Neuronal stem cell (in vitro differentiated cells): ENCODE results near the gene SULF2.

Experiments
- DNase-seq: peaks from one replicate; pipeline ENCODE4 v3.0.0-alpha.2; 2013; ENCODE audit warnings: low spot score
- H2AFZ ChIP-seq: one replicate; pipeline ENCODE4 v1.6.1; 2013; ENCODE audit warnings: mild to moderate bottlenecking, low read length, inconsistent platforms
- H2AK5ac ChIP-seq: 2 replicates; pipeline ENCODE4 v1.6.1; 2013; ENCODE audit warnings: low read depth, mild to moderate bottlenecking, inconsistent platforms, low read length, moderate library complexity, mixed read lengths
- H2BK120ac ChIP-seq: 2 replicates; pipeline ENCODE4 v1.6.1; 2013; ENCODE audit warnings: low read depth, mild to moderate bottlenecking, inconsistent platforms, low read length, moderate library complexity, mixed read lengths
- H2BK12ac ChIP-seq: one replicate; pipeline ENCODE4 v1.6.1; 2013; ENCODE audit warnings: low read length, inconsistent platforms
- H2BK15ac ChIP-seq: 2 replicates; pipeline ENCODE4 v1.6.1; 2013; ENCODE audit warnings: mild to moderate bottlenecking, low read length, inconsistent platforms, mixed read lengths
- H2BK5ac ChIP-seq: one replicate; pipeline ENCODE4 v1.6.1; 2013; ENCODE audit warnings: inconsistent platforms, mild to moderate bottlenecking, low read length, moderate library complexity
- H3K14ac ChIP-seq: one replicate; pipeline ENCODE4 v1.6.1; 2013; ENCODE audit warnings: low read length, inconsistent platforms
- H3K18ac ChIP-seq: 2 replicates; pipeline ENCODE4 v1.6.1; 2013; ENCODE audit warnings: low read length, inconsistent platforms
- H3K23ac ChIP-seq: 2 replicates; pipeline ENCODE4 v1.6.1; 2013; ENCODE audit warnings: low read depth, mild to moderate bottlenecking, mixed read lengths, low read length, inconsistent platforms; ENCODE audit not compliant: poor library complexity
- H3K27ac ChIP-seq: replicated peaks from 3 replicates; pipeline ENCODE4 v1.5.1; 2013; ENCODE audit warnings: low read length, inconsistent platforms
- H3K27me3 ChIP-seq, 3 experiments: 2 replicates each; pipeline ENCODE4 v1.6.1; 2013; ENCODE audit warnings: low read length in 3 of 3, mild to moderate bottlenecking in 2 of 3, inconsistent platforms in 1 of 3, low read depth in 1 of 3, mixed read lengths in 1 of 3, moderate library complexity in 1 of 3; ENCODE audit not compliant: control insufficient read depth in 3 of 3, insufficient read depth in 3 of 3
- H3K36me3 ChIP-seq, 2 donors: replicated peaks in 1 of 2; 2 replicates each; pipeline ENCODE4 v1.6.1; 2013; ENCODE audit warnings: low read length in 2 of 2; ENCODE audit not compliant: control insufficient read depth in 2 of 2, insufficient read depth in 2 of 2
- H3K4ac ChIP-seq: 2 replicates; pipeline ENCODE4 v1.6.1; 2013; ENCODE audit warnings: inconsistent platforms, mild to moderate bottlenecking, low read length, moderate library complexity
- H3K4me1 ChIP-seq, 2 donors: 1 replicate in 1 of 2; 2 replicates in 1 of 2; pipeline ENCODE4 v1.6.1; 2013; ENCODE audit warnings: low read length in 2 of 2, low read depth in 1 of 2; ENCODE audit not compliant: control insufficient read depth in 2 of 2, insufficient read depth in 1 of 2
- H3K4me2 ChIP-seq: one replicate; pipeline ENCODE4 v1.6.1; 2013; ENCODE audit warnings: mild to moderate bottlenecking, low read length, inconsistent platforms; ENCODE audit not compliant: insufficient read depth, poor library complexity, severe bottlenecking
- H3K4me3 ChIP-seq, 2 donors: 2 replicates each; pipeline ENCODE4 v1.5.1; 2013; ENCODE audit warnings: low read length in 2 of 2, mild to moderate bottlenecking in 2 of 2, inconsistent platforms in 1 of 2, moderate library complexity in 1 of 2
- H3K79me1 ChIP-seq: one replicate; pipeline ENCODE4 v1.6.1; 2013; ENCODE audit warnings: low read depth, mild to moderate bottlenecking, inconsistent platforms, low read length, moderate library complexity
- H3K9ac ChIP-seq: one replicate; pipeline ENCODE4 v1.6.1; 2013; ENCODE audit warnings: mild to moderate bottlenecking, low read depth, low read length, inconsistent platforms; ENCODE audit not compliant: poor library complexity
- H3K9me3 ChIP-seq, 2 donors: replicated peaks in 1 of 2; 2 replicates each; pipeline versions ENCODE3 to v1.6.1; 2013; ENCODE audit warnings: low read length in 2 of 2, mild to moderate bottlenecking in 2 of 2, inconsistent platforms in 1 of 2, low read depth in 1 of 2, mixed read lengths in 1 of 2, moderate library complexity in 1 of 2; ENCODE audit not compliant: control insufficient read depth in 2 of 2, insufficient read depth in 1 of 2
- H4K8ac ChIP-seq: one replicate; pipeline ENCODE4 v1.6.1; 2013; ENCODE audit warnings: low read depth, mild to moderate bottlenecking, inconsistent platforms, low read length, moderate library complexity
- H4K91ac ChIP-seq: one replicate; pipeline ENCODE4 v1.6.1; 2013; ENCODE audit warnings: low read length, low read depth, mild to moderate bottlenecking, inconsistent platforms; ENCODE audit not compliant: poor library complexity
- WGBS, 2 donors: extraction: QIAGEN DNeasy Blood & Tissue Kit; methylation state at CpG; one replicate each; pipeline ENCODE4 v1.1.7; 2013; ENCODE audit warnings: missing lambda C conversion rate in 2 of 2, mixed read lengths in 1 of 2; ENCODE audit not compliant: insufficient read length in 2 of 2, insufficient replicate concordance in 1 of 2; ENCODE audit errors: extremely low coverage in 2 of 2; 5-methylcytosine and 5-hydroxymethylcytosine counted together

The SULF2 gene

GRCh38 chr20:47727170-47727880 lies 58.0 kb downstream of the SULF2 start:
- peaks cover 0 to 2% (median 0%) of the 10 kb centered on the region in 3 experiments for H3K27me3 ChIP-seq
- no peak overlapping the region for H3K4ac ChIP-seq
- H4K91ac ChIP-seq: no peak overlapping the region
- no peak overlapping the region for H3K27ac ChIP-seq
- no peak overlapping the region for H3K4me3 ChIP-seq
- H3K23ac ChIP-seq: no peak overlapping the region
- no peak overlapping the region for H2AFZ ChIP-seq
- no CpG with 5 or more reads among the region's 18 CpGs for WGBS, 2 donors
- no peak for DNase-seq
- H3K36me3 ChIP-seq: peaks cover 7 to 8% of the 10 kb centered on the region in 2 donors
- peak overlapping the region; percentile 20 for H2BK5ac ChIP-seq
- H3K79me1 ChIP-seq: no peaks in the 10 kb centered on the region
- H4K8ac ChIP-seq: no peak overlapping the region
- peak overlapping the region; percentile 87 for H3K18ac ChIP-seq
- no peak overlapping the region for H3K4me2 ChIP-seq
- H2BK12ac ChIP-seq: no peak overlapping the region
- H3K9ac ChIP-seq: no peak overlapping the region
- H3K14ac ChIP-seq: no peak overlapping the region
- H3K4me1 ChIP-seq: peaks cover 16 to 22% of the 10 kb centered on the region in 2 donors
- peak overlapping the region; percentile 41 for H2AK5ac ChIP-seq
- H2BK120ac ChIP-seq: no peak overlapping the region
- peaks cover 0 to 9% of the 10 kb centered on the region in 2 donors for H3K9me3 ChIP-seq
- no peak overlapping the region for H2BK15ac ChIP-seq

- Histone ChIP-seq H2BK120ac (no peak overlapping the region), H3K9me3 (peaks cover 0 to 9% of the 10 kb centered on the region in 2 donors), H3K27ac (no peak overlapping the region), H3K18ac (peak overlapping the region; percentile 52), H3K4me1 (peaks cover 16 to 22% of the 10 kb centered on the region in 2 donors), H2BK5ac (no peak overlapping the region), H3K4me2 (no peak overlapping the region), H3K4ac (peak overlapping the region; percentile 86), H2BK15ac (peak overlapping the region; percentile 82), H3K4me3 (no peak overlapping the region), H3K9ac (no peak overlapping the region), H3K23ac (no peak overlapping the region), H3K36me3 (peaks cover 6% of the 10 kb centered on the region in 2 donors), H4K91ac (no peak overlapping the region), H3K79me1 (no peaks in the 10 kb centered on the region), H3K27me3 (peaks cover 0 to 2% (median 0%) of the 10 kb centered on the region in 3 experiments), H3K14ac (no peak overlapping the region), H2BK12ac (no peak overlapping the region), H2AFZ (no peak overlapping the region), H2AK5ac (peak overlapping the region; percentile 41), H4K8ac (no peak overlapping the region)
- DNase-seq: no peak
- WGBS, 2 donors: no CpG with 5 or more reads among the region's 7 CpGs
Observed at GRCh38 chr20:47726632-47727031, 58.6 kb downstream of the SULF2 start.

- no CpG with 5 or more reads among the region's 18 CpGs for WGBS, 2 donors
- Histone ChIP-seq H3K14ac (no peak overlapping the region), H3K79me1 (no peaks in the 10 kb centered on the region)
Observed at GRCh38 chr20:47725248-47725973, 59.9 kb downstream of the SULF2 start.

GRCh38 chr20:47724910-47725247 lies 60.4 kb downstream of the SULF2 start:
- no peak overlapping the region for H3K18ac ChIP-seq
- peaks cover 17 to 27% of the 10 kb centered on the region in 2 donors for H3K4me1 ChIP-seq
- no peak overlapping the region for H2BK15ac ChIP-seq
- H4K8ac ChIP-seq: no peak overlapping the region
- H3K14ac ChIP-seq: no peak overlapping the region
- H3K9me3 ChIP-seq: peaks cover 0 to 9% of the 10 kb centered on the region in 2 donors
- no peak overlapping the region for H3K9ac ChIP-seq
- H2BK120ac ChIP-seq: no peak overlapping the region
- WGBS, 2 donors: no CpG with 5 or more reads among the region's 5 CpGs
- H3K79me1 ChIP-seq: no peaks in the 10 kb centered on the region
- no peak for DNase-seq
- peaks cover 0 to 4% of the 10 kb centered on the region in 2 donors for H3K36me3 ChIP-seq
- no peak overlapping the region for H2BK12ac ChIP-seq
- H2AFZ ChIP-seq: no peak overlapping the region
- no peaks in the 10 kb centered on the region for H3K27me3 ChIP-seq
- H3K4me3 ChIP-seq: no peak overlapping the region
- peak overlapping the region; percentile 87 for H3K27ac ChIP-seq
- no peak overlapping the region for H2BK5ac ChIP-seq
- no peak overlapping the region for H2AK5ac ChIP-seq
- H4K91ac ChIP-seq: no peak overlapping the region
- no peak overlapping the region for H3K4ac ChIP-seq
- H3K4me2 ChIP-seq: no peak overlapping the region
- no peak overlapping the region for H3K23ac ChIP-seq

More at GRCh38 chr20:47725248-47725973, 59.9 kb downstream of the SULF2 start:
- Histone ChIP-seq H2BK15ac (no peak overlapping the region), H3K23ac (no peak overlapping the region), H3K18ac (peak overlapping the region; percentile 70), H2BK120ac (no peak overlapping the region), H3K36me3 (peaks cover 0 to 4% of the 10 kb centered on the region in 2 donors), H3K9ac (no peak overlapping the region), H2AFZ (no peak overlapping the region), H3K4me3 (no peak overlapping the region), H4K91ac (no peak overlapping the region), H3K27me3 (no peaks in the 10 kb centered on the region), H3K4me2 (no peak overlapping the region), H3K4ac (no peak overlapping the region), H2AK5ac (peak overlapping the region; percentile 86), H2BK5ac (no peak overlapping the region), H4K8ac (no peak overlapping the region), H2BK12ac (no peak overlapping the region), H3K4me1 (peaks cover 17 to 27% of the 10 kb centered on the region in 2 donors), H3K27ac (no peak overlapping the region), H3K9me3 (peaks cover 0 to 9% of the 10 kb centered on the region in 2 donors)
- DNase-seq: peak; percentile 87
